Gastrocnemius medialis (tissue), 4 donors: Measurements from ENCODE around the gene SMOC2.

Experiments used
- POLR2A ChIP-seq, 2 donors: fragments of 450-650 bp; IDR thresholded peaks; one replicate each; pipeline ENCODE4 v1.6.1; 2017; ENCODE audit warnings: antibody characterized with exemption in 2 of 2, mild to moderate bottlenecking in 2 of 2, moderate library complexity in 2 of 2
- TF ChIP-seq, protein P1 (sequence below), 5 experiments: fragments of 450-650 bp in 3 of 5; fragments of 200-600 bp in 2 of 5; sonication (generic) in 2 of 5; IDR thresholded peaks in 4 of 5; conservative IDR thresholded peaks in 1 of 5; 1 replicate in 4 of 5; 2 replicates in 1 of 5; pipeline ENCODE4 v1.5.1; 2016 to 2019; ENCODE audit warnings: antibody characterized with exemption in 5 of 5, mild to moderate bottlenecking in 3 of 5, moderate library complexity in 3 of 5

DNA sequence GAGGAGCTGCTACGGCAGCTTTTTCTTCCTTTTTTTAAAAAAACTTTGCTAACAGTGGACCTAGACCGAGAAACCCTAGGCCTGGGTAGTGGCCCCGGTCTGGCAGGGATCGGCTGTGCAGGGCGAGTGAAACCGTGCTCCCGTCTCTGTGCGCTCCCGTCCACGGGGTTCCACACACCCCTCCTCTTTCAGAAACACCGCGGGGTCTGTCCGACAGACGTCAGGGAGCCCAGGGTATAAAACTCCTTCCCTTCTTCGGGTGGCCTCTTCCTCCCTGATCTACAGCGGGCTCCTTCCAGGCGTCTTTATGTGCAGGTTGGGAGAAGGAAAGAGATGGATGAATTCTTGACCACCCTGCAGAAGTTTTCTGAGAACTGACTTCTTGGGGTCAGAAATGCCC is 27.1 kb upstream of the SMOC2 start:
- TF ChIP-seq, protein P1, sequence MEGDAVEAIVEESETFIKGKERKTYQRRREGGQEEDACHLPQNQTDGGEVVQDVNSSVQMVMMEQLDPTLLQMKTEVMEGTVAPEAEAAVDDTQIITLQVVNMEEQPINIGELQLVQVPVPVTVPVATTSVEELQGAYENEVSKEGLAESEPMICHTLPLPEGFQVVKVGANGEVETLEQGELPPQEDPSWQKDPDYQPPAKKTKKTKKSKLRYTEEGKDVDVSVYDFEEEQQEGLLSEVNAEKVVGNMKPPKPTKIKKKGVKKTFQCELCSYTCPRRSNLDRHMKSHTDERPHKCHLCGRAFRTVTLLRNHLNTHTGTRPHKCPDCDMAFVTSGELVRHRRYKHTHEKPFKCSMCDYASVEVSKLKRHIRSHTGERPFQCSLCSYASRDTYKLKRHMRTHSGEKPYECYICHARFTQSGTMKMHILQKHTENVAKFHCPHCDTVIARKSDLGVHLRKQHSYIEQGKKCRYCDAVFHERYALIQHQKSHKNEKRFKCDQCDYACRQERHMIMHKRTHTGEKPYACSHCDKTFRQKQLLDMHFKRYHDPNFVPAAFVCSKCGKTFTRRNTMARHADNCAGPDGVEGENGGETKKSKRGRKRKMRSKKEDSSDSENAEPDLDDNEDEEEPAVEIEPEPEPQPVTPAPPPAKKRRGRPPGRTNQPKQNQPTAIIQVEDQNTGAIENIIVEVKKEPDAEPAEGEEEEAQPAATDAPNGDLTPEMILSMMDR (IDR thresholded peaks at IDR 0.05 in 4 of 5, conservative IDR thresholded peaks at IDR 0.05 in 1 of 5), result no peak
- no peak for TF ChIP-seq POLR2A (IDR thresholded peaks at IDR 0.05)
